ENCODE results near the gene LMNTD2. TPM values are rescaled to one million over a fixed set of nuclear protein-coding genes. Genes with fewer than 3 reads are reported as not detected.

Gene LMNTD2
- total RNA-seq, 1 donor from 2014 or later, result 5.9 TPM

DNA sequence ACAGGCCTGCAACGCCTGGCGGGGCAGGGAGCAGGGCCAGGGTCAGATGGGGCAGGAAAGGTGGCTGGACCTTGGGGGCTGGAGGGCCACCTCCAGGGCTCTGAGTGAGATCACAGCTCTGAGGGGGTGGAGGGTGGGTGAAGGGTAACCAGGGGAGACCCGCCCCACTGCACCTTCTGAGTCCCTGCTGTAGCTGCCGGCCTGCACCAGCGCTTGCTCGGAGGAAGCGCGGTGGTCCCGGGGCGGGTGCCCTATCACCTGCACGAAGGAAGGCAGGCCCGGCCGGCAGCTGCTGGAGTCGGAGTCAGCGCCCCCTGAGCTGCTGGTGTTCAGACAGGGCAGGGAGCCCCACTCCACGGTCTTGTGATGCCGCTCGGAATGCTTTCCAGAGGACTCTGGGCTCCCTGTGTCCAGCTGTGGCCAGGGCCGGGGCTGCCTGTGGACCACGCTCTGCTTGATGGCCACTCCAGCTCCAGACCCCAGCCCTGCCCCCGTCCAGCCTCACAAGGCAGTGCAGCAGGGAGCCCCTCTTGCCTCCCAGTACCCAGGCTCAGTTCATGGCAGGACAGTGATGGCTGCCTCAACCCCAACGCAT is 3.8 kb downstream of the LMNTD2 start:
- H3K4me3 ChIP-seq, result no peak overlapping the region
- ATAC-seq, result no peak
- H3K27ac ChIP-seq, result no peak overlapping the region
- no peaks in the 10 kb centered on the region for H3K36me3 ChIP-seq
- TF ChIP-seq, protein P1, sequence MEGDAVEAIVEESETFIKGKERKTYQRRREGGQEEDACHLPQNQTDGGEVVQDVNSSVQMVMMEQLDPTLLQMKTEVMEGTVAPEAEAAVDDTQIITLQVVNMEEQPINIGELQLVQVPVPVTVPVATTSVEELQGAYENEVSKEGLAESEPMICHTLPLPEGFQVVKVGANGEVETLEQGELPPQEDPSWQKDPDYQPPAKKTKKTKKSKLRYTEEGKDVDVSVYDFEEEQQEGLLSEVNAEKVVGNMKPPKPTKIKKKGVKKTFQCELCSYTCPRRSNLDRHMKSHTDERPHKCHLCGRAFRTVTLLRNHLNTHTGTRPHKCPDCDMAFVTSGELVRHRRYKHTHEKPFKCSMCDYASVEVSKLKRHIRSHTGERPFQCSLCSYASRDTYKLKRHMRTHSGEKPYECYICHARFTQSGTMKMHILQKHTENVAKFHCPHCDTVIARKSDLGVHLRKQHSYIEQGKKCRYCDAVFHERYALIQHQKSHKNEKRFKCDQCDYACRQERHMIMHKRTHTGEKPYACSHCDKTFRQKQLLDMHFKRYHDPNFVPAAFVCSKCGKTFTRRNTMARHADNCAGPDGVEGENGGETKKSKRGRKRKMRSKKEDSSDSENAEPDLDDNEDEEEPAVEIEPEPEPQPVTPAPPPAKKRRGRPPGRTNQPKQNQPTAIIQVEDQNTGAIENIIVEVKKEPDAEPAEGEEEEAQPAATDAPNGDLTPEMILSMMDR (IDR thresholded peaks at IDR 0.05), result no peak
- peaks cover 25% of the 10 kb centered on the region for H3K27me3 ChIP-seq
- H3K9me3 ChIP-seq, result no peaks in the 10 kb centered on the region
- H3K4me1 ChIP-seq, result peaks cover 24% of the 10 kb centered on the region
- intact Hi-C loops (cut with DNase I), result loop anchor here (10.0 kb wide), 1 partner anchor 168 kb away; no protein-coding TSS in a partner anchor
- DNase-seq, result no peak

DNA sequence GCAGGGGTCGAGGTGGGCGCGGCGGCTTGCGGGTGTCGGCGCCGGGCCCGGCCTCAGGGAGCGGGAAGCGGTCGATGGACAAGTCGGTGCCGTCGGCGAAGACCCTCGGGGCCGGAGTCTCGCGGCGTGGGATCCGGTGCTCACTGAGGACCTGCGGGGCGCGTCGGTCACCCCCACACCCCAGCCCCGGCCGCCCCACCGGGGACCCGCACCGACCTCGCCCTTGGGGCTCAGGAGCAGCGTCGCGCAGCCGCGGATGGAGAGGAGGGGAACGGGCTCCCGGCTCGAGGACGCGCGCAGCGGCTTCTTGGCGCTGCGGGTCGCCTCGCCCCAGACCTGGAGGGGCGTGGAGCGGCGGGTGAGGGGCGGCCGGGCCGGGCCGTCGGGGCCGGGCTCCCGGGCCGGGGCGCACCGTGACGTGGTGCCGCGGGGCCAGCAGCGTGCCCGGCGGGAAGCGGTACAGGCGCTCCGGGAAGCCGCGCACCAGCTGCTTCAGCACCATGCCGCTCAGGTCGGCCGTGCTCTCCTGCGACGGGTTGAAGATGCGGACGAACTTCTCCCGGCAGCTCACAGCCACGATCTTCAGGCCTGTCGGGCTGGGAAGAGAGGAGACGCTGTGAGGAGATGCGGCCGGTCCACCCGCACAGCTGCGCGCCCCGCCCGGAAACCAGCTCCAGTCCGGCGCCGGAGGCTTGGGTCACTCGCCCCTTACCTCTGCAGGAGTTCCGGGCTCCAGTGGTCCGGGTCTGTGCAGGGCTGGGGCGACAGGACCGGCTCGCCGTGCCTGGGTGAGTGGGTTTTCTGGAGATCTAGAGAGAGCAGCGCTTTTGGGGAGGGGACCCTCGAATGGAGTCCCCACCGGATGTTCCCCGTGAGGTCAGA is 4.5 kb downstream of the LMNTD2 start:
- DNase-seq (no peak), ATAC-seq (no peak)
- Histone ChIP-seq H3K4me1 (peaks cover 20% of the 10 kb centered on the region), H3K27ac (peak overlapping the region; percentile 17), H3K9me3 (no peaks in the 10 kb centered on the region), H3K27me3 (peaks cover 25% of the 10 kb centered on the region), H3K4me3 (peak overlapping the region; percentile 52), H3K36me3 (no peaks in the 10 kb centered on the region)
- TF ChIP-seq, protein P1 (IDR thresholded peaks at IDR 0.05), result no peak
- intact Hi-C loops (cut with DNase I), result loop anchor here (10.0 kb wide), 1 partner anchor 169 kb away; no protein-coding TSS in a partner anchor

DNA sequence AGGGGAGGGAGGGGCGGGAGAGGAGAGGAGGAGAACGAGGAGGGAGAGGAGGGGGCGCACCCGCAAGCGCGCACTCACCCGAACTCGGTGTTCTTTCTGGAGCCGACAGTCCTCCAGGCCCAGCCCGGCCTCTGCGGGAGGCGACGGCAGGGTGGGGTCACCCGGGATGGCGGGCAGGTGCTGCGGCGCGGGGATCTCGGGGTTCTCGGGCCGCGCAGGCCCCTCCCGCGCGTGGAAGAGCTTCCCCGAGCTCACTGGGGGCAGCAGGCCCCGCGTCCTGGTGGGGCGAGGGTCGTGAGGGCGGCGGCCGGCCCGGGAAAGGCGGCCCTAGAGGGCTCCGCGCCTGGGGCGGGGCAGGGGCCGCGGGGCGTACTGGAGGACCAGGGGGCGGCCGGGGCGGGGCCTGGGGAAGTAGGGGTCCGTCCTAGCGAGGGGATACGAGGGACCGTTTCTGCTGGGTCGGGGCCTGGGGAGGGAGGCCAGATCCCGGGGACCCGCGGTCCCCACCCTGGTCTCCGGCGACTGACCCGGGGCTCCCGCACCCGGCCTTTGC is 5.2 kb downstream of the LMNTD2 start:
- intact Hi-C loops (cut with DNase I), result loop anchor here (10.0 kb wide), 1 partner anchor 169 kb away; no protein-coding TSS in a partner anchor
- TF ChIP-seq, protein P1 (IDR thresholded peaks at IDR 0.05), result no peak
- no peaks in the 10 kb centered on the region for H3K36me3 ChIP-seq
- peak overlapping the region; percentile 52 for H3K4me3 ChIP-seq
- H3K9me3 ChIP-seq, result no peaks in the 10 kb centered on the region
- H3K27me3 ChIP-seq, result peaks cover 25% of the 10 kb centered on the region
- DNase-seq (no peak), ATAC-seq (peak; percentile 43)
- H3K4me1 ChIP-seq, result peaks cover 19% of the 10 kb centered on the region
- H3K27ac ChIP-seq, result peak overlapping the region; percentile 17

DNA sequence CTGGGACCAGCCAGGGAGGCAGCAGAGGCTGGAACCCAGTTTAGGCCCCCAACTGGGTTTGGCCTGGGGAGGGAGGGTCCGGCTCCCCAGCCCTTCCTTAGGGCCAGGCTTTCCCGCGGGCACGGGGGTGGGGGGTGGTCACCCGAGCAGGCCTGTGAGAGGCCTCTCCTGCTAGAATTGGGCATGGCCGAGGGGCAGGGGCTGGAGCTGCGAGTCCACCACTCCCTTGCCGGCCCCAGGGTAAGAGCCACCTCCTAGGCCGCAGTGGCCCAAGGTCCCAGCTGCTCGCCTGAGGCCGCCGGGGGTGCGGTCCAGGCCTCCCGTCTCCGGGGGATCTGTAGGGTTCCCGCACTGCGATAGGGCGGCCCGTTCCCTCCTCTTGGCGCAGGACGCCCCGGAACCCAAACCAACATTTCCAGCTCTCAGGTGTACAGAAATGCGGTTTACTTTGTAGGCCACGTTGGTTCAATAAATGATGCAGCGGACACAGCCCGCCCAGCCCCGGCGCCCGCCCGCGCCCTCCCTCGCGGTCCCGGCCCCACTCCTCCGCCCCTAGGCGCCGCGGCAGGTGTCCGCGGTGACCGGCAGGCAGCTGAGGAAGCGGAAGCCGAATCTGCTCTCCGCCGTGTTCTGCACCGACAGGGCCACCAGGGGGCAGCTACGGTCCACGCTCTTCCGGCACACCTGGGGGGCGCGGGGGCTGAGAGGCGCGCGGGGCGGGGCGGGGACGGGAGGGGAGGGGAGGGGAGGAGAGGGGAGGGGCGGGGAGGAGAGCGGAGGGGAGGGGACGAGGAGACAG is 5.9 kb downstream of the LMNTD2 start:
- peaks cover 25% of the 10 kb centered on the region for H3K27me3 ChIP-seq
- peaks cover 14% of the 10 kb centered on the region for H3K4me1 ChIP-seq
- ATAC-seq, result peak; percentile 82
- H3K27ac ChIP-seq, result no peak overlapping the region
- intact Hi-C loops (cut with DNase I), result loop anchor here (10.0 kb wide), 1 partner anchor 170 kb away; no protein-coding TSS in a partner anchor
- peak; percentile 88 for DNase-seq
- no peaks in the 10 kb centered on the region for H3K36me3 ChIP-seq
- peak overlapping the region; percentile 52 for H3K4me3 ChIP-seq
- TF ChIP-seq, protein P1 (IDR thresholded peaks at IDR 0.05), result peak; percentile 56
- H3K9me3 ChIP-seq, result no peaks in the 10 kb centered on the region

DNA sequence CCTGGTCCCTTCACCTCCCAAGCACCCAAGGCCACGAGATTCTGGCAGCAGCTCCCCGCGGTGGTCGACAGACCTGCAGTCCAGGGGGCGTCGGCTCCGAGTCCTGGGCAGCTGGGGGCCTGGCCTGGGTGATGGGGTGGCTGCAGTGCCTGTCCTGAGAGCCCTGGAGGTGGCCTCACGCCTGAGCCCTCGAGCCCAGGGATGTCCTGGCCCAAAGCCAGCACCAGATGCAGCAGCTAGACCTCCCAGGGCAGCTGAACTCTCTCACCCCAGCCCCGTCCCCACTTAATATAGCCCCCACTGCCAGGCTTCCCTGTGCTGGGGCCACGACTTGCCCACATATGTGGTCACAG is 6.6 kb downstream of the LMNTD2 start:
- H3K27ac ChIP-seq, result no peak overlapping the region
- no peak for ATAC-seq
- H3K4me3 ChIP-seq, result no peak overlapping the region
- TF ChIP-seq, protein P1 (IDR thresholded peaks at IDR 0.05), result no peak
- DNase-seq, result no peak
- H3K36me3 ChIP-seq, result no peaks in the 10 kb centered on the region
- peaks cover 22% of the 10 kb centered on the region for H3K27me3 ChIP-seq
- peaks cover 14% of the 10 kb centered on the region for H3K4me1 ChIP-seq
- intact Hi-C loops (cut with DNase I), result loop anchor here (10.0 kb wide), 1 partner anchor 171 kb away; no protein-coding TSS in a partner anchor
- H3K9me3 ChIP-seq, result no peaks in the 10 kb centered on the region
